Stimulated activated CD4-positive, alpha-beta T cell treated with anti-CD3 and anti-CD28 coated beads, Interleukin-15, amount 100 ng/mL, for 48 hours (primary cell): ENCODE measurements around the gene COX7A1.
"Not testable (repeated sequence)": the region's sequence is repeated elsewhere in the genome, so short reads cannot be mapped to it uniquely, and the experiment has no call there.

Experiments used
- DNase-seq, 2 donors: peaks; one replicate each; pipeline ENCODE4 v3.0.0-alpha.2; 2020; ENCODE audit warnings: low read depth in 2 of 2

Gene COX7A1

GRCh38 chr19:36141039-36141927 is 11.0 kb downstream of the COX7A1 start:
- DNase-seq = peak; percentile 87 to 89

DNA sequence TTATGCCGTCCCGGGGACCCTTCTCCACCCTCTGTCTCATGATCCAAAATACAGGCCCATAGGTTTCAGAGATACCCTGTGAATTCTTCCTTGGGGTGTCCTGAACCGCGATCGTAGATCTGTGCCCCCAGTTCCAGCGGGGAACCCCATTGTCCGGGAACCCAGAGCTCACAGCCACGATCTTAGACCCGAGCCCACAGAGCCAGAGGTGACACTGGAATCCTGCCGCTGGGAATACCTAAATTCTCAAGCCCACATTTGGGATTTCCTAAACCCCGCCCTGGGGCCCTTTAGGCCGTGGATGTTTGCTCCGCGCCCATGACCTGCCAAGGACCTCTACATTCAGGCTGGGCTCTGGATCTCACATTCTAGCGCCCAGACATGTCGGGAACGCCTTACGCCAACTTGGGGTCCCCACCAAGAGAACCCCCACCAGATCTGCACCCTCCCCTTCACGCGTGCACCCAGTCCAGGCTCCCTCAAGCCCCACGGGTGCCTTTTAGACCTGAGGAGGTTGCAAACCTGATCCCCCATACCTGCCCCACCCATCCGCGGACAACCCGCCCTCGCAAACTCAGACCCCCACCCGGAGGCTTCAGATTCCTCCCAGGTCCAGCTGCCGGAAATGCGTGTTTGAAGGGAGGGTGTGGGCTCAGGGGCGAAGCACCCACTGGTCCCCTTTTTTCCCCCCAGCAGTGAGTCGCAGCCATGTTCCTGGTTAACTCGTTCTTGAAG is 11.8 kb downstream of the COX7A1 start:
- peak in 1 of 2 donors; percentile 34 for DNase-seq

DNA sequence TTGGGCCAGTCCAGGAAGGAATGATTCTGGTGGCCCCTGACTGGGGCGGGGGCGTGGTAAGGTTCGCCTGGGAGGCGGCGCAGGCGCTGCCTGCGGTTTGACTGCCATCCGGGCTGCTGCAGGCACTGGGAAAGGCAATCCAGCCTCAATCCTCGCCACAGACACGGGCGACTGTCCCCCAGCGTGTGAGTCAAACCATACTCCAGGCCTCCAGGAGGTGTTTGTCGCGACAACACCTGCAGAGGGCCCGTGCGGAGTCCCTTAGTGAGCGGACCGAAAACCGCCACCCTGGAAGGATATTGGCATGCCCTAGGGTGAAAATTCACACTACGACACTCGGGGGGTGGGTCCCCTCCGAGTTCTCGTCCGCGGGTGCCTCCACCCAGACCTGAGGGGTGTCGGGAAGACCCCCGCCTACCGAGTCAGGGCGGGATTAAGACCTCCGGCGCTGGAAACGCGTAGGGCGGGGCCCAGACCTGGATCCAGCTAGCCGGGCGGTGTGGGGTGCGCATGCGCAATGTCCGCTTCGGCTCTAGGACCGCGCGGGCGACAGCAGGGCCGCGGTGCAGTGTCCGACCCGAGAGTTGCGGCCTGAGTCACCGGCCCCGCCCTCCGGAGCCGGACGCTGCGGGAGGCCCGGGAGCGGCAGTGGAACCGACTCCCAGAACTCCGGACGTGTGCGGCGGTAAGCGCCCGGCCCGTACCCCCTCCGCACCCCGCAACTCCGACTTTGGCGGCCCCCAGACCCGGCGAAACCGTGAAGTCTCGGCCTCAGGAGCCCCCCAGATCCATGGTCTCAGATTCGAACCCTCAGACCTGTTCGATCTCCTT is 12.6 kb downstream of the COX7A1 start, which contains the start of gene CAPNS1:
Gene CAPNS1 (plus strand): TSS at position 594 of the 831 bp plus-strand sequence. CDS start 946 bp downstream, outside the sequence.
- DNase-seq = peak; percentile 89

- no peak for DNase-seq
These were observed 13.2 kb downstream of the COX7A1 start for GRCh38 chr19:36139120-36139472.

DNA sequence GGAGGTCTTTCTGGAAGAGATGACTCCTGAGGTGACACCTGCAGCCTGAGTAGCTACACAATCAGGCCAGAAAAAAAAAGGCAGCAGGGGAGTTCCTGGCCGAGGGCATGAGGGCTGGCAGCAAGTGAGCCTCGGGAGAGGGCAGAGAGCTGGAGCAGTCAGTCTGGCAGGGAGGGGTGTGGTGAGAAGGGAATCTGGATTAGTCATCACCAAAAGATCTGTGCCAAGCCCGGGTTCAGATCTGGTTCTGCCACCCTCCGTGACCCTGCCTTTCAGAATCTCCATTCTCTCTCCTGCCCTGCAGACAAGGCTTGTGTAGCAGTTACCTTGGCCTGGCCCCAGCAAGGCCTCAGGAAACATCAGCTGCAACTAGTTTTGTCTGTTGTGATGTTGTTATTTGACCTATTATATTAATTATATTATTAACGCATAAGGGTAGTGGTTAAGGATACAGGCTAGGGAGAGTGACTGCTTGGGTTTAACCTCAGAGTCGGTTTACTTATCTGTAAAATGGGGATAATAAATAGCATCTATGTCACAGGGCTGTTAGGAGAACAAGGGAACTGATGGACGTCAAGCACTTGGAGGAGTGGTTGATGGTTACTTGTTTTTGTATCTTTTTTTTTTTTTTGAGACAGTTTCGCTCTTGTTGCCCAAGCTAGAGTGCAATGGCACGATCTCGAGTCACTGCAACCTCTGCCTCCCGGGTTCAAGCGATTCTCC is 15.1 kb downstream of the COX7A1 start:
- DNase-seq = no peak

DNA sequence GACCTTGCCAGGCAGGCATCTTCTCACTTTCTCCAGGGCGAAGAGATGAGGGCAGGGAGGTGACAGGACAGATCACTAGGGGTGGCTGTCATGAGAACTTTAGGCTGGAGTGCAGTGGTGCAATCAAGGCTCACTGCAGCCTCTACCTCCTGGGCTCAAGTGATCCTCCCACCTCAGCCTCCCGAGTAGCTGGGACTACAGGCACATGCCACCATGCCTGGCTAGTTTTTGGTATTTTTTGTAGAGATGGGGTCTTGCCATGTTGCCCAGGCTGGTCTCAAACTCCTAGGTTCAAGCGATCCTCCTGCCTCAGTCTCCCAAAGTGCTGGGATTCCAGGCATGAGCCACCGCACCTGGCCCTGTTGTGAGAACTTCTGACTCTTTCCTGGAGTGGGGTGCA is 17.4 kb downstream of the COX7A1 start:
- not testable (repeated sequence) for DNase-seq

DNA sequence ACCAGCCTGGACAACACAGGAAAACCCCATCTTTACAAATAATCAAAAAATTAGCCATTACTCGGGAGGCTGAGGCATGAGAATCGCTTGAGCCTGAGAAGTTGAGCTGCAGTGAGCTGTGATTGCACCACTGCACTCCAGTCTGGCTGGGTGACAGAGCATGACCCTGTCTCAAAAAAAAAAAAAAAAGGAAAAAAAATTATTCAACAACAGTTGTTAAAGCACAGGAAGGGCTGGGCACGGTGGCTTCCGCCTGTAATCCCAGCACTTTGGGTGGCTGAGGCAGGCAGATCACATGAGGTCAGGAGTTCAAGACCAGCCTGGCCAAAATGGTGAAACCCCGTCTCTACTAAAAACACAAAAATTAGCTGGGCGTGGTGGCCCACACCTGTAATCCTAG is 21.0 kb downstream of the COX7A1 start:
- DNase-seq = not testable (repeated sequence)

- no peak for DNase-seq
These were observed 23.9 kb downstream of the COX7A1 start for GRCh38 chr19:36128392-36128736.

DNA sequence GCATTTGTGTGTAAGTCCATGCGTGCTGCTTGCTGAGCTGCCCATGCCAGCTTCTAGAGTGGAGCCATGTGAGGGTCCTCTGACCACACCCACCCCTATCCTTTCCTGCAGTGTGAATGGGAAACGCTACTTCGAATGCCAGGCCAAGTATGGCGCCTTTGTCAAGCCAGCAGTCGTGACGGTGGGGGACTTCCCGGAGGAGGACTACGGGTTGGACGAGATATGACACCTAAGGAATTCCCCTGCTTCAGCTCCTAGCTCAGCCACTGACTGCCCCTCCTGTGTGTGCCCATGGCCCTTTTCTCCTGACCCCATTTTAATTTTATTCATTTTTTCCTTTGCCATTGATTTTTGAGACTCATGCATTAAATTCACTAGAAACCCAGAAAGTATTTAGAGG is 26.7 kb downstream of the COX7A1 start:
- DNase-seq = no peak

DNA sequence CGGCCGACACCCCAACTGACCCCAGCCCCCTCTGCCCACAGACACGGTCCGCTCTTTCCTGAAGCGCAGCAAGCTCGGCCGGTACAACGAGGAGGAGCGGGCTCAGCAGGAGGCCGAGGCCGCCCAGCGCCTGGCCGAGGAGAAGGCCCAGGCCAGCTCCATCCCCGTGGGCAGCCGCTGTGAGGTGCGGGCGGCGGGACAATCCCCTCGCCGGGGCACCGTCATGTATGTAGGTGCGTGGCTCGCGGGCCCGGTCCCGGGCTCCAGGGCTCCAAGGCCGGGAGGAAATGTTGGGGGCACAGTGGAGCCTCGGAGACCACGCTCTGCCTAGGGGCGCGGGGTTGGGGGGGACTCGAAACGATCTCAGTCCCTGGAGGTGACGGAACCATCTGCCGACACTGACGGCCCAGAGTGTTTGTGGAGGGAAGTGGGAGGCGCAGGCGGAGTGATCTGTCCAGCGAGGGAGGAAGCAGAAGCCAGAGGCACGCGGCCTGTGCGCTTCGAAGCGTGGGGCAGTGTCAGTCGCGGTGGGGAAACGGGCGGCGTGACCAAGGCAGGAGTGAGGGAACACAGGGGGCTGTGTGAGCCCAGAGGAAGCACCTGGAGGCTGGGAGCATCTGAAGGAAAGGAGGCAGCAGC is 30.6 kb downstream of the COX7A1 start:
- DNase-seq = no peak

DNA sequence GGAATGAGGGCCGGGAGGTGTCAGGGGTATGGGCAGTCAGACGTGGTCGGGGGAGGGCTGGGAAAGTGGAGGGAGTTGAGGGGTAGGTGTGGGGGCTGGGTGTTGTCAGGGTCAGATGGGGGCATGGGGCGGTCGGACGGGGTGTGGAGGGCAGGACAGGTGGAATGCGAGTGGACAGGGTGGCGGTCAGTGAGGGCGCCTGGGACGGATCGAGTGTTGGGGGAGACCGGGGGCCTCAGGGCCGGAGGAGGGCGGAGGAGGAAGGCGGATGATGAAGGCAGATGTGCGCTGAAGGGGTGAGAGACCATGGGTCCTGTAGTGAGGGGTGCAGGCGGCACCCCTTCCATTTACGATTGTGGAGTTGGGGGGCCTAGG is 31.3 kb downstream of the COX7A1 start:
- no peak for DNase-seq

- DNase-seq = no peak
These were observed 31.9 kb downstream of the COX7A1 start for GRCh38 chr19:36120092-36120983.

DNA sequence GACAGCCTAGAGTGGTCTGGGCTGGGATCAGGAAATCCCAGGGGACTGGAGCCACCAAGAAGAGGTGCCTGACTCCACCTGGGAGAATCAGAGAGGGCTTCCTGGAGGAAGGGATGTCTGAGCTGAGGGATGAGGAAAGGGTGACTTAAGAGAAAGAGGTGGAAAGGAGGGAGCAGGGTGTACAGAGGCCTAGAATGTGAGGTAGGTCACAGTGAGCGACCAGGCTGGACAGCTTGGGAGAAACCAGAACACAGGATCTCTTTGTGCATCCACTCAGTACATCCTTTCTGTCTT is 36.0 kb downstream of the COX7A1 start:
- DNase-seq = no peak

- peak in 1 of 2 donors; percentile 90 for DNase-seq
These were observed 36.5 kb downstream of the COX7A1 start, which contains the start of gene TBCB for GRCh38 chr19:36115453-36116343. TBCB (plus strand) TSS chr19:36115468; CDS start chr19:36115561, 93 bp downstream.

DNA sequence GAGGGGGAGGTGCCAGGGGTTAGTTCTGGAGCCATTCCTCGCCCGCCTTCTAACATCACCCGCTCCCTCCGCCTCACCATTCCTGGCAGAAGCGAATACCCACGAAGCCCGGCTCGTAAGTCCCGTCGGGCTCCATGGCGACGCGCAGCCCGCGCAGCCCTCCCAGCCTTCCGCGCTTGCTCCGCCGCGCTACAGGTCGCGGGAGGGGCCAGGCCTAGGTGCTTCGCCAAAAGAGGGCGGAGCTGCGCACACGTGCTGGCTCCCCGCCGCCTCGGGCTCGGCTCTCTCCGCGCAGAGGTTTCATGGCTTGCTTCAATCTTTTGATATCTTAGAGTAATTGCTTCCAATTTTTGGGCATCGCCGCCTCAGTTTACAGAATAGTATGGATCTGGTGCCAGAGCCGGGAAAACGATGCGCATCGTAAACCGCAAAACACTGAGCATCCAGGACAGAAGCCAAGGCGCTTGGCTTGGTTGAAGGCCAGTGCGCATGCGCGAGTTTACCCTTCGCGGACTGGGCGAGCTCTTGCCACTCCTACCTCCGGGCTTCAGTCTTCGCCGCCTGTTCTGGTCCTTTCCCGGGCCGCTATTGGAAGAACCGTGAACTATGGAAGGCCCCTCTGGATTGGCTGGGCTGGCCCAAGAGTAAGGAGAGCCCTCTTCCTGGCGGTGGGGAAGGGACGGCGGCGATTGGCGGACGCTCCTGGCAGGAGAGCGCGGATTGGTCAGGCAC is 37.4 kb downstream of the COX7A1 start, which contains the start of gene POLR2I:
Gene POLR2I (minus strand): TSS at position 155 of the 732 bp plus-strand sequence. CDS start 19 bp downstream, at position 136.
- DNase-seq = peak; percentile 95 to 99

DNA sequence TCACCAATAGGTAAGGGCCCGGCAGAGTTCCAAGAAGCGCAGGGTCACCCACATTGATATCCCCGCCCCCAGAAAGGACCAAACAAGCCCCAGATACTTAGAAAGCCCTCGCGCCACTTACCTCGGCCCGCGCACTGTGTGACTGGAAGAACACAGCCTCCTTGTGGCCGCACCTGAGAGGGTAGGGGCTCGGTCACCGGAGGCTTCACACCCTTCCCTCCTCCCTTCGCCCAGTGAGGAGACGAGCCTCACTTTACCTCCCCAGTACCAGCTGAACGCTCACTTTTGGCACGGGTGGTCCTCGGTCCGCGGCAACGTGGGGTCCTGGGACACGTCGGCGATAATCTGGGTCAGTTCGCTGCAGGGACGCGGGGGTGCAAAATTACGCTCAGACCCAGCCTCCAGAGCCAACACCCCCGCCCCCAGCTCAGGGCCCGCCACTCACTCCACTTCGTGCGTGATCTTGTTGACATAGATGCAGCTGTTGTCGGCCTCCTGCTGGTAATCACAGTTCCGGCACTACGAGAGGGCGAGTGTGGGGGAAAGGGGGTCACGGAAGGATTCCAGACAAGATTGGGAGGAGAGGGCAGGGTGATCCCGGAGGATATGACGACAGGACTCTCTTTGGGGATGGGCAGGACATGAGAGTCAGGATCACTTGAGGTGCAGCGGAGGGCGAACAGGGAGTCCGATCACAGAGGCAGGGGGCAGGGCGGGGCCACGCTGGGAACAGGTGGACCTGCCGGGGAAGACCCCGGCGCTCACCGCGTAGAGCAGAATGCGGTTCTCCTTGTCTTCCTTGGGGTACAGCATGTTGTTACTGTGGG is 38.1 kb downstream of the COX7A1 start:
- DNase-seq = no peak

- DNase-seq = no peak
These were observed 38.8 kb downstream of the COX7A1 start for GRCh38 chr19:36113425-36113824.
